Measurements from ENCODE around the gene HECA. TPM values are rescaled to one million over a fixed set of nuclear protein-coding genes. Genes with fewer than 3 reads are reported as not detected.

Gene HECA
- total RNA-seq, 3 donors from 2014 or later, result 35.1 to 54.3 (median 49.3) TPM

DNA sequence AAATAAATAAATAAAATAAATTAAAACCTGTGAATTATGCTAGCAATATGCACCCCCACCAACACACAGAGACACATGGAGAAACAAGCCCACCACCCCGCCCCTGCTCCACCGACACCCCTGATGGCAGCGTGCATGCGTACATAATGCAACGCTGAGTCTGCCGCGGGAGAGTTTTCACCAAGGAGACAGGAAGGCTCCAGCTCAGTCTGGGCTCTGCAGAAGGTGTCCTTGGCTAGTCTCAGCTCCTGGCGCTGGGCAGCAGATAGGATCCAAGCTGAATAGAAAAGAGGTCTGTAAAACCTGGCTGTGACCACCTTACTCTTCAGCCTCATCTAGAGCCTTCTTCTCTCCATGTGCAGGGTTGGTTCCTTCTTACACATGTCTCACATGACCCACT, 26.5 kb upstream of the HECA start:
- no peaks in the 10 kb centered on the region for H3K27me3 ChIP-seq
- no peaks in the 10 kb centered on the region for H3K4me1 ChIP-seq
- DNase-seq (ENCODE audit: low spot score in 2 of 2), result no peak
- intact Hi-C loops (cut with DNase I; ENCODE audit: low total_unique reads), result no loop called here
- TF ChIP-seq POLR2AphosphoS5 (IDR thresholded peaks at IDR 0.05), result no peak
- TF ChIP-seq POLR2A (IDR thresholded peaks at IDR 0.05), result no peak
- no peak for TF ChIP-seq CTCF (IDR thresholded peaks at IDR 0.05)
- no peak overlapping the region for H3K27ac ChIP-seq
- no peaks in the 10 kb centered on the region for H3K36me3 ChIP-seq
- no peak overlapping the region for H3K4me3 ChIP-seq
- no peaks in the 10 kb centered on the region for H3K9me3 ChIP-seq

- H3K9me3 ChIP-seq, result no peaks in the 10 kb centered on the region
- H3K36me3 ChIP-seq, result no peaks in the 10 kb centered on the region
- intact Hi-C loops (cut with DNase I; ENCODE audit: low total_unique reads), result no loop called here
- H3K4me1 ChIP-seq, result no peaks in the 10 kb centered on the region
- H3K4me3 ChIP-seq, result no peak overlapping the region
- no peaks in the 10 kb centered on the region for H3K27me3 ChIP-seq
- DNase-seq (ENCODE audit: low spot score in 2 of 2), result no peak
- TF ChIP-seq POLR2AphosphoS5 (IDR thresholded peaks at IDR 0.05) (no peak), CTCF (IDR thresholded peaks at IDR 0.05) (no peak), POLR2A (IDR thresholded peaks at IDR 0.05) (no peak)
- no peak overlapping the region for H3K27ac ChIP-seq
Observed at GRCh38 chr6:139109558-139109957, 25.3 kb upstream of the HECA start.

GRCh38 chr6:139112146-139112545, 22.7 kb upstream of the HECA start:
- Histone ChIP-seq H3K36me3 (no peaks in the 10 kb centered on the region), H3K27ac (no peak overlapping the region), H3K9me3 (no peaks in the 10 kb centered on the region), H3K27me3 (no peaks in the 10 kb centered on the region), H3K4me3 (no peak overlapping the region), H3K4me1 (no peaks in the 10 kb centered on the region)
- TF ChIP-seq POLR2A (IDR thresholded peaks at IDR 0.05), result no peak
- no peak for TF ChIP-seq POLR2AphosphoS5 (IDR thresholded peaks at IDR 0.05)
- TF ChIP-seq CTCF (IDR thresholded peaks at IDR 0.05), result no peak
- DNase-seq (ENCODE audit: low spot score in 2 of 2), result no peak
- intact Hi-C loops (cut with DNase I; ENCODE audit: low total_unique reads), result no loop called here

- H3K4me1 ChIP-seq, result no peaks in the 10 kb centered on the region
- DNase-seq (ENCODE audit: low spot score in 2 of 2), result no peak
- H3K27ac ChIP-seq, result no peak overlapping the region
- H3K4me3 ChIP-seq, result no peak overlapping the region
- H3K9me3 ChIP-seq, result no peaks in the 10 kb centered on the region
- no peaks in the 10 kb centered on the region for H3K36me3 ChIP-seq
- H3K27me3 ChIP-seq, result no peaks in the 10 kb centered on the region
- intact Hi-C loops (cut with DNase I; ENCODE audit: low total_unique reads), result no loop called here
- TF ChIP-seq POLR2AphosphoS5 (IDR thresholded peaks at IDR 0.05), result no peak
- TF ChIP-seq CTCF (IDR thresholded peaks at IDR 0.05), result no peak
- no peak for TF ChIP-seq POLR2A (IDR thresholded peaks at IDR 0.05)
Observed at GRCh38 chr6:139112561-139112960, 22.3 kb upstream of the HECA start.

DNA sequence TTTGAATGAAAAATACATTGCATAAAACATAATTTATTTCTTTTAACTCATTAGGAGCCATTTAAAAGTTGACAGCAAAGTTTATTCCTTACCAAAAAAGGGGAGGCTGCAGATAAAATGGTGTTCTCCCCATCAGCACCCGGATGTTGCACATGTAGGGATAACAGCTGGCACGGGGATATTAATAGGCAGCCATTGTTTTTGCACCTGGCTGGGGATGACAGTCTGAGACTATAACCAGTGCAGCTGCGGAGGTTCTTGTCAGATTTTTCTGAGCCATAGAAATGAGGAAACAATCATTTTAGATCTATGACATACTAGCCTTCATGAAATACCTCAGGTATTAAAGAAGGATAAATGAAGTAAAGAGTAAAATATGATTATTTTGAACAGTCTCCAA, 20.1 kb upstream of the HECA start:
- no peaks in the 10 kb centered on the region for H3K27me3 ChIP-seq
- H3K4me3 ChIP-seq, result no peak overlapping the region
- no peak for DNase-seq (ENCODE audit: low spot score in 2 of 2)
- intact Hi-C loops (cut with DNase I; ENCODE audit: low total_unique reads), result no loop called here
- H3K36me3 ChIP-seq, result no peaks in the 10 kb centered on the region
- no peak overlapping the region for H3K27ac ChIP-seq
- H3K4me1 ChIP-seq, result no peaks in the 10 kb centered on the region
- peaks cover 0 to 8% of the 10 kb centered on the region in 2 donors for H3K9me3 ChIP-seq
- TF ChIP-seq POLR2AphosphoS5 (IDR thresholded peaks at IDR 0.05) (no peak), CTCF (IDR thresholded peaks at IDR 0.05) (no peak), POLR2A (IDR thresholded peaks at IDR 0.05) (no peak)
